Peyer's patch (tissue), 4 donors: Measurements from ENCODE around the gene LECT2. TPM values are rescaled to one million over a fixed set of nuclear protein-coding genes. Genes with fewer than 3 reads are reported as not detected.
A peak's percentile ranks its signal among the peaks of the same experiment; 100 is the strongest.

ENCODE experiments used
- DNase-seq, 3 donors: peaks; one replicate each; pipeline ENCODE4 v3.0.0-alpha.2; 2017 to 2019
- H3K27ac ChIP-seq, 4 donors: fragments of 200-600 bp; sonication (generic); one replicate each; pipeline ENCODE4 v1.5.1; 2016 to 2019
- H3K27me3 ChIP-seq, 2 donors: fragments of 200-600 bp; sonication (generic); one replicate each; pipeline ENCODE4 v1.5.1; 2019
- H3K36me3 ChIP-seq, 3 donors: fragments of 200-600 bp; sonication (generic); one replicate each; pipeline ENCODE4 v1.5.1; 2016 to 2019
- H3K4me1 ChIP-seq, 4 donors: fragments of 200-600 bp; sonication (generic); one replicate each; pipeline ENCODE4 v1.5.1; 2016 to 2019
- H3K4me3 ChIP-seq, 4 donors: fragments of 200-600 bp; sonication (generic); 1 replicate in 3 of 4; 2 replicates in 1 of 4; pipeline ENCODE4 v1.5.1; 2016 to 2019; ENCODE audit warnings: mild to moderate bottlenecking in 1 of 4
- H3K9me3 ChIP-seq, 4 donors: fragments of 200-600 bp; sonication (generic); one replicate each; pipeline ENCODE4 v1.5.1; 2016 to 2019; ENCODE audit warnings: mild to moderate bottlenecking in 1 of 4
- POLR2A ChIP-seq, 2 donors: fragments of 450-650 bp; IDR thresholded peaks; one replicate each; pipeline ENCODE4 v1.5.1; 2017; ENCODE audit warnings: antibody characterized with exemption in 2 of 2, mild to moderate bottlenecking in 2 of 2, moderate library complexity in 2 of 2
- total RNA-seq, 4 donors: library from RNA; depleted of rRNA; stranded (reverse); fragments of >200 nt; gene quantifications; one replicate each; pipeline ENCODE4 v1.1.0, GENCODE V29; 2016
- TF ChIP-seq, protein P1 (sequence below), 6 experiments: fragments of 450-650 bp in 4 of 6; fragments of 200-600 bp in 2 of 6; sonication (generic) in 1 of 6; IDR thresholded peaks; one replicate each; pipeline ENCODE4 v1.5.1; 2017 to 2019; ENCODE audit warnings: antibody characterized with exemption in 6 of 6, mild to moderate bottlenecking in 3 of 6, moderate library complexity in 1 of 6

Gene LECT2
- total RNA-seq, 4 donors from 2014 or later, result not detected

DNA sequence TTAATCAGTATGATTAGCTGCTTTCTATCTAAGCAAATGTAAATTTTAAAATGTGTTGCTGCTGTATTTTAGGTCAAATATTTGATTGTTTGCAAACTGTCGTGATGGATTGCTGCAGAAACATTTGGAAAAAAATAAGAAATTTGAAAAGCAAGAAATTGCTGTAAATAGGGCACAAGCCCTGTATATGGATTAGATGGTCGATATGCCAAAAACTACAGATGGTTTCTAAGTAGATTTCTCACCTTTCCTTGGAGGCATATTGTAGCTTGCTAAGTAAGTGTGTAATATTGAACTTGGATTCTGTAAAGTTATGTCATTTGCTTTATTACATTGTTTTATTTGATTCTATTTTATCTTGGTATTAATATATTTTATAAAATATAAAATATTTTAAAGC lies 13.1 kb downstream of the LECT2 start:
- H3K4me3 ChIP-seq, result no peak overlapping the region
- no peaks in the 10 kb centered on the region for H3K36me3 ChIP-seq
- H3K9me3 ChIP-seq, result no peaks in the 10 kb centered on the region
- no peak for DNase-seq
- no peak overlapping the region for H3K27ac ChIP-seq
- H3K27me3 ChIP-seq, result no peaks in the 10 kb centered on the region
- H3K4me1 ChIP-seq, result no peaks in the 10 kb centered on the region
- TF ChIP-seq, protein P1, sequence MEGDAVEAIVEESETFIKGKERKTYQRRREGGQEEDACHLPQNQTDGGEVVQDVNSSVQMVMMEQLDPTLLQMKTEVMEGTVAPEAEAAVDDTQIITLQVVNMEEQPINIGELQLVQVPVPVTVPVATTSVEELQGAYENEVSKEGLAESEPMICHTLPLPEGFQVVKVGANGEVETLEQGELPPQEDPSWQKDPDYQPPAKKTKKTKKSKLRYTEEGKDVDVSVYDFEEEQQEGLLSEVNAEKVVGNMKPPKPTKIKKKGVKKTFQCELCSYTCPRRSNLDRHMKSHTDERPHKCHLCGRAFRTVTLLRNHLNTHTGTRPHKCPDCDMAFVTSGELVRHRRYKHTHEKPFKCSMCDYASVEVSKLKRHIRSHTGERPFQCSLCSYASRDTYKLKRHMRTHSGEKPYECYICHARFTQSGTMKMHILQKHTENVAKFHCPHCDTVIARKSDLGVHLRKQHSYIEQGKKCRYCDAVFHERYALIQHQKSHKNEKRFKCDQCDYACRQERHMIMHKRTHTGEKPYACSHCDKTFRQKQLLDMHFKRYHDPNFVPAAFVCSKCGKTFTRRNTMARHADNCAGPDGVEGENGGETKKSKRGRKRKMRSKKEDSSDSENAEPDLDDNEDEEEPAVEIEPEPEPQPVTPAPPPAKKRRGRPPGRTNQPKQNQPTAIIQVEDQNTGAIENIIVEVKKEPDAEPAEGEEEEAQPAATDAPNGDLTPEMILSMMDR (IDR thresholded peaks at IDR 0.05), result no peak
- TF ChIP-seq POLR2A (IDR thresholded peaks at IDR 0.05), result no peak

- no peaks in the 10 kb centered on the region for H3K27me3 ChIP-seq
- TF ChIP-seq, protein P1 (IDR thresholded peaks at IDR 0.05), result no peak
- no peak for TF ChIP-seq POLR2A (IDR thresholded peaks at IDR 0.05)
- H3K4me1 ChIP-seq, result no peaks in the 10 kb centered on the region
- no peaks in the 10 kb centered on the region for H3K9me3 ChIP-seq
- H3K36me3 ChIP-seq, result no peaks in the 10 kb centered on the region
- H3K27ac ChIP-seq, result no peak overlapping the region
- DNase-seq, result no peak
- no peak overlapping the region for H3K4me3 ChIP-seq
Observed at GRCh38 chr5:135937245-135937911, 17.4 kb downstream of the LECT2 start.

DNA sequence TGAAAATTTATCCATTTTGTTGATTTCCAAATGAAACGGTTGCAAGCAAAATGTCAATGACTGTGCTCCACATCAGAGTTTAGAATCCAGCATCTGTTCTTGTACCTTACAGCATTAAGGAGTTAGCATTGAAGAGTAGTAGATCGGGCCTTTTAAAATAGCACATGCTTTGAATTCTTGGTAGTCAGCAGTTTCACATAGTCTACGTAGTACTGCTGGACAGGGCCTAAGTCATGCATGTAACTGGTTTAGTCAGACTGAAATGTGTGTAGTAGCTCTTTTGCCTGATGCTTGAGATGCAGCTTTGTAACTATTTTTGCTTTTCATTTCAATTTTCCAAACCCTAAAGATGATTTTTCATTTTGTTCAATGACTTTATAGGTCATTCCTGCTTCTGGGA lies 19.8 kb downstream of the LECT2 start:
- no peaks in the 10 kb centered on the region for H3K36me3 ChIP-seq
- no peaks in the 10 kb centered on the region for H3K9me3 ChIP-seq
- peaks cover 0 to 12% of the 10 kb centered on the region in 2 donors for H3K27me3 ChIP-seq
- no peak overlapping the region for H3K27ac ChIP-seq
- TF ChIP-seq, protein P1 (IDR thresholded peaks at IDR 0.05), result no peak
- no peak for TF ChIP-seq POLR2A (IDR thresholded peaks at IDR 0.05)
- H3K4me1 ChIP-seq, result peaks cover 0 to 8% (median 0%) of the 10 kb centered on the region in 4 donors
- H3K4me3 ChIP-seq, result no peak overlapping the region
- DNase-seq, result no peak

DNA sequence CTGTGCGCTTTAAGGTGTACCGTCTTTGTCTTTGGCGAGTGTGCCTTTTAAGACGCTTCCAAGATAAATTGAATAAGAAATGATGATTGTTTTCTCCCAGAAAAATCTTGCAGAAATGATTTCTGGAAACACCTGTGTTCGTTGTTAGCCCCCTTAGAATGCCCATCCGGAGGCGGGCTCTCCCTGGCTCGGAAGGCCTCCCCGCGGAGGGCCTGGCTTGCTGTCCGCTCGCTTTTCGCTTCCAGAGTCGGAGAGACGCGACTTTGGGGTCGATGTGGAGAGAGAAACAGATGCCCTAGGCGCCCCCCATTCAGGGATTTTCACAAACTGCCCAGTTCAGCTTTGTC lies 23.9 kb downstream of the LECT2 start:
- H3K27me3 ChIP-seq, result peaks cover 0 to 15% of the 10 kb centered on the region in 2 donors
- H3K36me3 ChIP-seq, result no peaks in the 10 kb centered on the region
- no peak for DNase-seq
- no peak overlapping the region for H3K27ac ChIP-seq
- TF ChIP-seq, protein P1 (IDR thresholded peaks at IDR 0.05), result no peak
- no peak for TF ChIP-seq POLR2A (IDR thresholded peaks at IDR 0.05)
- no peaks in the 10 kb centered on the region for H3K9me3 ChIP-seq
- H3K4me1 ChIP-seq, result peaks cover 0 to 10% (median 0%) of the 10 kb centered on the region in 4 donors
- H3K4me3 ChIP-seq, result no peak overlapping the region

DNA sequence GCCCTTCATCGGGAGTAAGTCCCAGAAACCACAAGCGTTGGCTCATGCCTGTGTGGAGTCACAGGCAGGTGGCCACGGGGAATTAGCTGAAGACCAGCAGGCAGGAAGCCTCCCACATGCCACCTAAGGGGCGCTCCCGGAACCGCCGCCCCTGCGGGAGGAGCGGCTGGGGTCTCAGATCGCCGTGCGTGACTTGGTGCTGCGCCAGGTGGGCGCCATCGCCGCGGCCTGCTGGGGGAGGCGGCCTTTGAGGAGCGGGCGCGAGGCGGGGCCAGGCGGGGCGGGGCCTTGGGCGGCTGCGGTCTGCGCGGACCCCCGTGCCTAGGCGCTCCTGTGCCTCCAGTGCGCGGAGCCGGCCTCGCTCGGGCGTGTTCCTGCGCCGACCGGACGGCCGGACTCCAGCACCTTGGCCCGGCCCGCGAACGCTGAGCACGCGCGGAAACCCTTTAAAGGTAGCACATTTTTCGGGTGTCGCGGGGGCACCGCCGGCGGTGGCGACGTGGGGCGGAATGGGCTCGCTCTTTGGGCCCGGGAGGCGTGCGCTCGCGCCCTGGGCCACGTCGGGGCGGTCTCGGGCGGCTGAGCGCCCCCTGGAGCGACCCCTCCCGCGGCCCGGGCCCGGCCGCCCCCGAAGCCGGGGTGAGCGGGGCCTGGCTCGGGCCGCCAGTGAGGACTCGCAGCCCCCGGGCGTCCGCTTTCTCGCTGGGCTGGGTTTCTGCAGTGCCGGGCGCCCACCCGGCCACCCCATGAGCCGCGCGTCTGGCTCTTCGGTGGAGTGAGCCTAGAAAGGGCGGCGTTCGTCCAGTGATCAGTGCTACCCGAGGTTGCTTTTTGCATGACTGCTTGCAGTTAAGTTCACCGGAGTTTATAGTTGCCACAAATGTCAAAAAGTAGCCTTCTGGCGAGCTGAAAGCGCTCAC lies 24.5 kb downstream of the LECT2 start:
- Histone ChIP-seq H3K9me3 (no peaks in the 10 kb centered on the region), H3K36me3 (no peaks in the 10 kb centered on the region), H3K4me3 (peak overlapping the region in 3 of 4 donors; percentile 13 to 50 (median 41)), H3K4me1 (peaks cover 0 to 10% (median 0%) of the 10 kb centered on the region in 4 donors), H3K27ac (no peak overlapping the region), H3K27me3 (peaks cover 0 to 15% of the 10 kb centered on the region in 2 donors)
- DNase-seq, result no peak
- TF ChIP-seq, protein P1 (IDR thresholded peaks at IDR 0.05), result no peak
- TF ChIP-seq POLR2A (IDR thresholded peaks at IDR 0.05), result no peak
